IMR-90 (cell line): ENCODE data around the gene EFHD2.

Experiments
- CTCF ChIP-seq: conservative IDR thresholded peaks from 2 replicates; pipeline ENCODE4 v1.5.1; 2012; ENCODE audit warnings: mild to moderate bottlenecking, low read depth, low read length, improper control_type of control experiment
- ELK1 ChIP-seq: fragments of 150-350 bp; IDR thresholded peaks from 2 replicates; pipeline ENCODE4 v1.6.1; 2016; ENCODE audit warnings: low read depth, mild to moderate bottlenecking, low read length, moderate library complexity, borderline replicate concordance
- FOS ChIP-seq: fragments of 150-350 bp; IDR thresholded peaks from 2 replicates; pipeline ENCODE4 v1.6.1; 2016; ENCODE audit warnings: low read depth, low read length
- MAFK ChIP-seq: IDR thresholded peaks from 2 replicates; pipeline ENCODE4 v1.6.1; 2012; ENCODE audit warnings: low read depth, low read length, improper control_type of control experiment
- MAZ ChIP-seq: IDR thresholded peaks from 2 replicates; pipeline ENCODE4 v1.6.1; 2012; ENCODE audit warnings: low read depth, mild to moderate bottlenecking, low read length, improper control_type of control experiment, moderate library complexity, borderline replicate concordance
- POLR2A ChIP-seq: IDR thresholded peaks from 2 replicates; pipeline ENCODE4 v1.6.1; 2012; ENCODE audit warnings: mild to moderate bottlenecking, low read depth, low read length
- RAD21 ChIP-seq: IDR thresholded peaks from 2 replicates; pipeline ENCODE4 v1.6.1; 2012; ENCODE audit warnings: low read length, improper control_type of control experiment
- RCOR1 ChIP-seq: IDR thresholded peaks from 2 replicates; pipeline ENCODE4 v1.6.1; 2012; ENCODE audit warnings: mild to moderate bottlenecking, low read length, improper control_type of control experiment; ENCODE audit not compliant: insufficient replicate concordance
- SMC3 ChIP-seq: fragments of 150-350 bp; IDR thresholded peaks from 2 replicates; pipeline ENCODE4 v1.6.1; 2016; ENCODE audit warnings: low read depth, mild to moderate bottlenecking, antibody characterized with exemption, low read length, moderate library complexity

DNA sequence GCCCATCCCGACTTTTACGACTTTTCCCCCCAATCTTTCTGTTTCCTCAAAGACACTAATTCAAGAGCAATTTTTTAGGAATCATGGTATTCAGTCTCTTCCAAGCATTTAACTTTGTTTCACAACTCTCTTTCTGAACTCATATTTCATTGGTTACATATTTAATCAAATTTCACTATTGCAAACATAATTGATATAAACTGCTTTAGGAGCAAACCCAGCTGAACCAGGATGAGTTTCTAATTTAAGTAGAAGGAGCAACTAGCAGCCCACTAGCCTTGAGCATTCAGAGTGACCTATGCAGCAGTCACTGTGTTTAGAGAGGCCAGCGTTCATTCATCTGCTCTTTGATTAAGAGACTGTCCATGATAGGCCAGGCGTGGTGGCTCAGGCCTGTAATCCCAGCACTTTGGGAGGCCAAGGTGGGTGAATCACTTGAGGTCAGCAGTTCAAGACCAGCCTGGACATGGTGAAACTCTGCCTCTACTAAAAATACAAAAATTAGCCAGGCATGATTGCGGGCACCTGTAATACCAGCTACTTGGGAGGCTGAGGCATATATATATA, 68.0 kb downstream of the EFHD2 start:
- TF ChIP-seq CTCF (no peak), POLR2A (no peak), RAD21 (no peak), SMC3 (no peak), RCOR1 (no peak), ELK1 (no peak), MAZ (no peak), FOS (no peak), MAFK (no peak)
